HT-29 (cell line): ENCODE data around the gene FUNDC2. TPM values are rescaled to one million over a fixed set of nuclear protein-coding genes. Genes with fewer than 3 reads are reported as not detected.

Experiments
- DNase-seq: peaks from one replicate; pipeline ENCODE4 v3.0.0-alpha.2; 2015; ENCODE audit warnings: low spot score
- total RNA-seq: library from RNA; depleted of rRNA; stranded (reverse); fragments of >200 nt; shearing (Covaris generic); gene quantifications from 2 replicates; pipeline ENCODE4 v1.2.3, GENCODE V29; 2014; rRNA removed

The FUNDC2 gene
- total RNA-seq, 1 experiment from 2014 or later: 69.5 TPM

GRCh38 chrX:155069414-155069813, 42.8 kb downstream of the FUNDC2 start:
- no peak for DNase-seq

GRCh38 chrX:155070038-155070437, 43.4 kb downstream of the FUNDC2 start:
- peak; percentile 24 for DNase-seq

- no peak for DNase-seq
These were observed 44.0 kb downstream of the FUNDC2 start for GRCh38 chrX:155070663-155070974.

GRCh38 chrX:155070975-155071693, 44.5 kb downstream of the FUNDC2 start, which contains the start of the genes BRCC3, CMC4 and MTCP1:
Gene BRCC3 (plus strand): TSS chrX:155071508. CDS start chrX:155071528, 20 bp downstream.
Gene CMC4 (minus strand): TSS chrX:155071136. CDS start chrX:155064023, 7,113 bp downstream.
Gene MTCP1 (minus strand): TSS chrX:155071136. CDS start chrX:155066010, 5,126 bp downstream.
- DNase-seq: peak; percentile 85

- peak; percentile 56 for DNase-seq
These were observed 45.1 kb downstream of the FUNDC2 start for GRCh38 chrX:155071694-155072280.

GRCh38 chrX:155086202-155086840, 59.7 kb downstream of the FUNDC2 start:
- peak; percentile 63 for DNase-seq

- DNase-seq: no peak
These were observed 60.5 kb downstream of the FUNDC2 start for GRCh38 chrX:155086961-155087735.

- peak; percentile 71 for DNase-seq
These were observed 67.9 kb downstream of the FUNDC2 start for GRCh38 chrX:155094468-155095061.

- no peak for DNase-seq
These were observed 79.3 kb downstream of the FUNDC2 start for GRCh38 chrX:155105919-155106318.

- DNase-seq: no peak
These were observed 81.8 kb downstream of the FUNDC2 start for GRCh38 chrX:155108427-155108826.

Other genes starting within 250 kb of the FUNDC2 start
- not detected in 2 replicates for gene MPP1, start 221.4 kb upstream of the FUNDC2 start, total RNA-seq
- gene SMIM9, start 192.2 kb upstream of the FUNDC2 start, total RNA-seq: not detected in 2 replicates
- 22.1 and 26.4 TPM in 2 replicates for gene F8A1, start 140.5 kb upstream of the FUNDC2 start, total RNA-seq
- 0.03 and 0.41 TPM in 2 replicates for gene F8, start 4.1 kb upstream of the FUNDC2 start, total RNA-seq
- 5.3 and 11.0 TPM in 2 replicates for gene CMC4, start 44.3 kb downstream of the FUNDC2 start, total RNA-seq
- gene MTCP1, start 44.3 kb downstream of the FUNDC2 start, total RNA-seq: 2.7 and 8.0 TPM in 2 replicates
- 12.0 and 20.4 TPM in 2 replicates for gene BRCC3, start 44.7 kb downstream of the FUNDC2 start, total RNA-seq
- gene VBP1, start 189.6 kb downstream of the FUNDC2 start, total RNA-seq: 45.3 and 48.4 TPM in 2 replicates
- gene RAB39B, start 237.6 kb downstream of the FUNDC2 start, total RNA-seq: not detected in 2 replicates